ENCODE data around the gene CZIB. TPM values are rescaled to one million over a fixed set of nuclear protein-coding genes. Genes with fewer than 3 reads are reported as not detected.
A peak's percentile ranks its signal among the peaks of the same experiment; 100 is the strongest.

The CZIB gene
- total and polyA plus RNA-seq, 2 of the 13 experiments (the other 11 are each of a cell fraction or from before 2014, with no cell fraction given): 49.2 to 67.0 TPM

DNA sequence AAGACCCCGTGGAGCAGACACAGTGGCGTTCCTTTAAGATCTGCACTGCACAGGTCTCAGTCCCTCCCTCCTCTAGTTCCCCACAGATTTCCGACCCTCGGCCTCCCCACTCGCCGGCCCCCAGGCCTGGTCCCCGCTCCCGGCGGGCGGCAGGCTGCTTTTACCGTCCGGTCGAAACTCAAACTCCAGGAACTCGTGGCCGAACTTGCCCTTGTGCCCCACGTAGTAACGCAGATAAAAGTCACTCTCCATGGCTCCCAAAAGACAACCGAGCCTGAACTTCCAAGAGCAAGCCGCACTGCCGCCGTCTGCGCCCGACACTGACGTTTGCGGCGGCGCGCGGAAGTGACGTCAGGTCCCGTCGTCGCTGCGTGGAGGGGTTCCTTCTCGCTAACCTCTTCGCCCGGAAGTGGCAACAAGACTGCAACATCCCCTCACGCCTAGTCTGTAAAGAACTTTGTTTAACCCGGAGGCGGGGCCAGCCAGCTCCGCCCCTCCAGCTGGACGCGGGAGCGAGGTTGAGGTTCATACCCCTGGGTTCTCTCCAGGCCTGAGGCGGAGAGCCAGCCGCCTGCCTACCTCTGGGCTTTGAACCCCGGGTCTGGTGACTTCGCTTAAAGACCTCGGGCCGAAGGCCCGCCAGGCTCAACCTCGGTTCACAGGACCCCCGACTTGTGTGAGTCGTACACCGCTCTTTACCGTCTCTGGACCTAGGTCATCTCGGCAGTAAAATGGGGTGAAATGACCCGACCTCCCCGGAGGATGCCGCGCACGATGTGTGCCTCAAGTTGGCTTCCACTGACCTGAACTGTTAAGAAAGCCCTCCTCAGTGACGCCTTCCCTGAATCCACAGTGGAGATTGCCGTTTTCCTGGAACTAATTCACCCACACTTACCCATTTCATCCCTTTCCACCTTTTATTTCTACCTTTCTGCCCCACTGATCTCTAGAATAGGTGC lies 18.0 kb upstream of the CZIB start, which contains the start of gene MAGOH (continued):
- TF ChIP-seq, protein P1, sequence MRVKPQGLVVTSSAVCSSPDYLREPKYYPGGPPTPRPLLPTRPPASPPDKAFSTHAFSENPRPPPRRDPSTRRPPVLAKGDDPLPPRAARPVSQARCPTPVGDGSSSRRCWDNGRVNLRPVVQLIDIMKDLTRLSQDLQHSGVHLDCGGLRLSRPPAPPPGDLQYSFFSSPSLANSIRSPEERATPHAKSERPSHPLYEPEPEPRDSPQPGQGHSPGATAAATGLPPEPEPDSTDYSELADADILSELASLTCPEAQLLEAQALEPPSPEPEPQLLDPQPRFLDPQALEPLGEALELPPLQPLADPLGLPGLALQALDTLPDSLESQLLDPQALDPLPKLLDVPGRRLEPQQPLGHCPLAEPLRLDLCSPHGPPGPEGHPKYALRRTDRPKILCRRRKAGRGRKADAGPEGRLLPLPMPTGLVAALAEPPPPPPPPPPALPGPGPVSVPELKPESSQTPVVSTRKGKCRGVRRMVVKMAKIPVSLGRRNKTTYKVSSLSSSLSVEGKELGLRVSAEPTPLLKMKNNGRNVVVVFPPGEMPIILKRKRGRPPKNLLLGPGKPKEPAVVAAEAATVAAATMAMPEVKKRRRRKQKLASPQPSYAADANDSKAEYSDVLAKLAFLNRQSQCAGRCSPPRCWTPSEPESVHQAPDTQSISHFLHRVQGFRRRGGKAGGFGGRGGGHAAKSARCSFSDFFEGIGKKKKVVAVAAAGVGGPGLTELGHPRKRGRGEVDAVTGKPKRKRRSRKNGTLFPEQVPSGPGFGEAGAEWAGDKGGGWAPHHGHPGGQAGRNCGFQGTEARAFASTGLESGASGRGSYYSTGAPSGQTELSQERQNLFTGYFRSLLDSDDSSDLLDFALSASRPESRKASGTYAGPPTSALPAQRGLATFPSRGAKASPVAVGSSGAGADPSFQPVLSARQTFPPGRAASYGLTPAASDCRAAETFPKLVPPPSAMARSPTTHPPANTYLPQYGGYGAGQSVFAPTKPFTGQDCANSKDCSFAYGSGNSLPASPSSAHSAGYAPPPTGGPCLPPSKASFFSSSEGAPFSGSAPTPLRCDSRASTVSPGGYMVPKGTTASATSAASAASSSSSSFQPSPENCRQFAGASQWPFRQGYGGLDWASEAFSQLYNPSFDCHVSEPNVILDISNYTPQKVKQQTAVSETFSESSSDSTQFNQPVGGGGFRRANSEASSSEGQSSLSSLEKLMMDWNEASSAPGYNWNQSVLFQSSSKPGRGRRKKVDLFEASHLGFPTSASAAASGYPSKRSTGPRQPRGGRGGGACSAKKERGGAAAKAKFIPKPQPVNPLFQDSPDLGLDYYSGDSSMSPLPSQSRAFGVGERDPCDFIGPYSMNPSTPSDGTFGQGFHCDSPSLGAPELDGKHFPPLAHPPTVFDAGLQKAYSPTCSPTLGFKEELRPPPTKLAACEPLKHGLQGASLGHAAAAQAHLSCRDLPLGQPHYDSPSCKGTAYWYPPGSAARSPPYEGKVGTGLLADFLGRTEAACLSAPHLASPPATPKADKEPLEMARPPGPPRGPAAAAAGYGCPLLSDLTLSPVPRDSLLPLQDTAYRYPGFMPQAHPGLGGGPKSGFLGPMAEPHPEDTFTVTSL (CRISPR knock-in tag; IDR thresholded peaks at IDR 0.05; ENCODE audit: borderline replicate concordance): no peak
- TF ChIP-seq ZNF614 (CRISPR knock-in tag; IDR thresholded peaks at IDR 0.05; ENCODE audit: borderline replicate concordance) (peak; percentile 93), NFATC3 (CRISPR knock-in tag; IDR thresholded peaks at IDR 0.05) (no peak), KLF12 (CRISPR knock-in tag; IDR thresholded peaks at IDR 0.05; ENCODE audit: borderline replicate concordance) (no peak), NBN (conservative IDR thresholded peaks at IDR 0.05) (no peak), ZNF253 (CRISPR knock-in tag; IDR thresholded peaks at IDR 0.05; ENCODE audit: borderline replicate concordance) (no peak), NRL (CRISPR knock-in tag; IDR thresholded peaks at IDR 0.05; ENCODE audit: borderline replicate concordance) (peak; percentile 81), IKZF5 (CRISPR knock-in tag; IDR thresholded peaks at IDR 0.05) (peak; percentile 83), NONO (IDR thresholded peaks at IDR 0.05) (no peak), NONO (CRISPR knock-in tag; conservative IDR thresholded peaks at IDR 0.05) (peak; percentile 71; the same call in 1 of the 2 replicates), ZNF143 (CRISPR knock-in tag; IDR thresholded peaks at IDR 0.05) (peak; percentile 48), KMT2A (CRISPR knock-in tag; IDR thresholded peaks at IDR 0.05) (peak; percentile 94), ARID5B (CRISPR knock-in tag; IDR thresholded peaks at IDR 0.05) (peak; percentile 66), SIN3A (IDR thresholded peaks at IDR 0.05; ENCODE audit: borderline replicate concordance, low read depth, low read length) (peak; percentile 84; the same call in 1 of the 2 replicates), MYC (CRISPR knock-in tag; IDR thresholded peaks at IDR 0.05; ENCODE audit: borderline replicate concordance) (peak; percentile 77), RFX3 (CRISPR knock-in tag; IDR thresholded peaks at IDR 0.05) (0 out of 2 replicates have a peak, but pooled peaks have one; percentile 17), MXI1 (IDR thresholded peaks at IDR 0.05; ENCODE audit: borderline replicate concordance, low read depth, low read length) (peak; percentile 91; the same call in 2 of the 3 replicates), JUN (CRISPR knock-in tag; IDR thresholded peaks at IDR 0.05) (peak; percentile 71)

All from HepG2 (cell line).